GM23338 (cell line): ENCODE results near the gene HOXC4. TPM values are rescaled to one million over a fixed set of nuclear protein-coding genes. Genes with fewer than 3 reads are reported as not detected.

Source experiments
- ATAC-seq: fragments of 200-7000 bp; cut with Tn5 transposase; 3 replicates; pipeline ENCODE4 v1.9.1; 2020
- DNase-seq: peaks from one replicate; pipeline ENCODE4 v3.0.0-alpha.2; 2015; ENCODE audit warnings: low spot score
- H2AFZ ChIP-seq: fragments of 200-600 bp; sonication (generic); 2 replicates; pipeline ENCODE4 v1.8.0; 2016; ENCODE audit warnings: antibody characterized with exemption, mild to moderate bottlenecking, moderate library complexity
- H3F3A ChIP-seq: fragments of 200-600 bp; sonication (generic); replicated peaks from 2 replicates; pipeline ENCODE4 v1.8.0; 2017; ENCODE audit warnings: antibody characterized with exemption, mixed run types, low read depth
- H3K27ac ChIP-seq: fragments of 200-600 bp; sonication (generic); 2 replicates; pipeline ENCODE4 v1.6.1; 2016; ENCODE audit warnings: low read depth
- H3K27me3 ChIP-seq: fragments of 200-600 bp; sonication (generic); 2 replicates; pipeline ENCODE4 v1.8.0; 2016; ENCODE audit warnings: mild to moderate bottlenecking, mixed run types, moderate library complexity; ENCODE audit not compliant: insufficient read depth
- H3K36me3 ChIP-seq: fragments of 200-600 bp; sonication (generic); 2 replicates; pipeline ENCODE4 v1.8.0; 2016; ENCODE audit warnings: mild to moderate bottlenecking; ENCODE audit not compliant: insufficient read depth
- H3K4me1 ChIP-seq: fragments of 200-600 bp; sonication (generic); 2 replicates; pipeline ENCODE4 v1.8.0; 2016; ENCODE audit warnings: mild to moderate bottlenecking, moderate library complexity; ENCODE audit not compliant: insufficient read depth
- H3K4me2 ChIP-seq: fragments of 200-600 bp; sonication (generic); 2 replicates; pipeline ENCODE4 v1.7.1; 2017; ENCODE audit warnings: mixed run types
- H3K4me3 ChIP-seq: fragments of 200-600 bp; sonication (generic); 2 replicates; pipeline ENCODE4 v1.6.1; 2016; ENCODE audit warnings: mixed run types
- H3K79me2 ChIP-seq: fragments of 200-600 bp; sonication (generic); replicated peaks from 2 replicates; pipeline ENCODE4 v1.8.0; 2017; ENCODE audit warnings: mild to moderate bottlenecking; ENCODE audit not compliant: insufficient read depth
- H3K9me2 ChIP-seq: fragments of 200-600 bp; sonication (generic); 2 replicates; pipeline ENCODE4 v1.8.0; 2017; ENCODE audit not compliant: insufficient read depth
- H4K20me1 ChIP-seq: fragments of 200-600 bp; sonication (generic); replicated peaks from 2 replicates; pipeline ENCODE4 v1.8.0; 2017; ENCODE audit warnings: mild to moderate bottlenecking; ENCODE audit not compliant: insufficient read depth
- H3K27ac Mint-ChIP-seq: 2 replicates; pipeline ENCODE4 v1.8.0; 2020; ENCODE audit warnings: inconsistent platforms, mild to moderate bottlenecking, moderate library complexity, mixed read lengths
- H3K27me3 Mint-ChIP-seq: 3 replicates; pipeline ENCODE4 v1.8.0; 2022; ENCODE audit warnings: low read depth, mild to moderate bottlenecking, moderate library complexity, mixed read lengths, inconsistent platforms; ENCODE audit not compliant: insufficient read depth, poor library complexity
- H3K36me3 Mint-ChIP-seq: 3 replicates; pipeline ENCODE4 v1.8.0; 2021; ENCODE audit warnings: low read depth, mild to moderate bottlenecking, inconsistent platforms, moderate library complexity, mixed read lengths
- H3K4me1 Mint-ChIP-seq: 3 replicates; pipeline ENCODE4 v1.8.0; 2020; ENCODE audit warnings: mild to moderate bottlenecking, inconsistent platforms, mixed read lengths
- H3K4me3 Mint-ChIP-seq: 3 replicates; pipeline ENCODE4 v1.8.0; 2021; ENCODE audit warnings: moderate library complexity, mild to moderate bottlenecking, inconsistent platforms, mixed read lengths
- H3K9me3 Mint-ChIP-seq: 3 replicates; pipeline ENCODE4 v1.8.0; 2020; ENCODE audit warnings: moderate library complexity, mild to moderate bottlenecking, inconsistent platforms, mixed read lengths
- EZH2 ChIP-seq: fragments of 200-600 bp; sonication (generic); IDR thresholded peaks from one replicate; pipeline ENCODE4 v1.8.0; 2017; ENCODE audit warnings: antibody characterized with exemption, mild to moderate bottlenecking, low read depth; ENCODE audit not compliant: unreplicated experiment
- EZH2phosphoT487 ChIP-seq: fragments of 200-600 bp; sonication (generic); IDR thresholded peaks from one replicate; pipeline ENCODE4 v1.8.1; 2018; ENCODE audit warnings: antibody characterized with exemption; ENCODE audit not compliant: unreplicated experiment
- ZNF114 ChIP-seq: fragments of 250-450 bp; sonication (Bioruptor Pico); IDR thresholded peaks from 2 replicates; pipeline ENCODE4 v1.5.0; 2020; ENCODE audit warnings: mild to moderate bottlenecking, moderate library complexity
- ZNF462 ChIP-seq: fragments of 250-450 bp; sonication (Bioruptor Pico); IDR thresholded peaks from 2 replicates; pipeline ENCODE4 v1.5.0; 2020; ENCODE audit warnings: mild to moderate bottlenecking, moderate library complexity
- polyA plus RNA-seq: library from polyadenylated mRNA; unstranded; fragments of >200 nt; fragmentation: Nextera tagmentation; extraction: Ambion mirVana; gene quantifications from 2 replicates; pipeline ENCODE4 v1.2.1, GENCODE V29; 2016
- total RNA-seq: library from RNA; depleted of rRNA; stranded (reverse); fragments of >200 nt; shearing (Covaris generic); gene quantifications from 2 replicates; pipeline ENCODE4 v1.2.3, GENCODE V29; 2014
- TF ChIP-seq, protein P1 (sequence below), 2 experiments: fragments of 200-600 bp in 1 of 2; sonication (generic) in 1 of 2; conservative IDR thresholded peaks; 2 replicates each; pipeline versions ENCODE4 v1.5.1 to v1.6.1; 2016 to 2017; ENCODE audit warnings: antibody characterized with exemption in 2 of 2, low read depth in 2 of 2, mild to moderate bottlenecking in 2 of 2, moderate library complexity in 1 of 2

The HOXC4 gene
- total and polyA plus RNA-seq, 2 experiments from 2014 or later: not detected

- TF ChIP-seq ZNF462 (CRISPR knock-in tag): no peak
These were observed 32.1 kb upstream of the HOXC4 start (continued) for GRCh38 chr12:54021432-54022013.

- peaks cover 98% of the 10 kb centered on the region for H3K27me3 Mint-ChIP-seq
- H3K27me3 ChIP-seq: peaks cover 100% of the 10 kb centered on the region
- H3K27ac Mint-ChIP-seq: no peak overlapping the region
- H3K4me1 Mint-ChIP-seq: peaks cover 22% of the 10 kb centered on the region
- no peaks in the 10 kb centered on the region for H3K79me2 ChIP-seq
- no peak for ATAC-seq
- H3K36me3 ChIP-seq: no peaks in the 10 kb centered on the region; the same call in 1 of the 2 replicates
- no peak overlapping the region for H2AFZ ChIP-seq
- peaks cover 40% of the 10 kb centered on the region; the same call in 1 of the 2 replicates for H3F3A ChIP-seq
- TF ChIP-seq, protein P1, sequence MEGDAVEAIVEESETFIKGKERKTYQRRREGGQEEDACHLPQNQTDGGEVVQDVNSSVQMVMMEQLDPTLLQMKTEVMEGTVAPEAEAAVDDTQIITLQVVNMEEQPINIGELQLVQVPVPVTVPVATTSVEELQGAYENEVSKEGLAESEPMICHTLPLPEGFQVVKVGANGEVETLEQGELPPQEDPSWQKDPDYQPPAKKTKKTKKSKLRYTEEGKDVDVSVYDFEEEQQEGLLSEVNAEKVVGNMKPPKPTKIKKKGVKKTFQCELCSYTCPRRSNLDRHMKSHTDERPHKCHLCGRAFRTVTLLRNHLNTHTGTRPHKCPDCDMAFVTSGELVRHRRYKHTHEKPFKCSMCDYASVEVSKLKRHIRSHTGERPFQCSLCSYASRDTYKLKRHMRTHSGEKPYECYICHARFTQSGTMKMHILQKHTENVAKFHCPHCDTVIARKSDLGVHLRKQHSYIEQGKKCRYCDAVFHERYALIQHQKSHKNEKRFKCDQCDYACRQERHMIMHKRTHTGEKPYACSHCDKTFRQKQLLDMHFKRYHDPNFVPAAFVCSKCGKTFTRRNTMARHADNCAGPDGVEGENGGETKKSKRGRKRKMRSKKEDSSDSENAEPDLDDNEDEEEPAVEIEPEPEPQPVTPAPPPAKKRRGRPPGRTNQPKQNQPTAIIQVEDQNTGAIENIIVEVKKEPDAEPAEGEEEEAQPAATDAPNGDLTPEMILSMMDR (conservative IDR thresholded peaks at IDR 0.05; ENCODE audit: low read depth in 2 of 2): no peak
- TF ChIP-seq EZH2 (peak; percentile 37), EZH2phosphoT487 (no peak), ZNF114 (CRISPR knock-in tag) (no peak)
- no peak overlapping the region for H3K27ac ChIP-seq
- H3K4me3 Mint-ChIP-seq: no peak overlapping the region
- H3K9me2 ChIP-seq: no peaks in the 10 kb centered on the region
- no peak overlapping the region for H3K4me2 ChIP-seq
- peaks cover 3% of the 10 kb centered on the region; the same call in 2 of the 3 replicates for H3K9me3 Mint-ChIP-seq
- DNase-seq: no peak
- H3K4me3 ChIP-seq: 0 out of 2 replicates have a peak overlapping the region, but pooled peaks have one; percentile 26
- H3K4me1 ChIP-seq: peaks cover 42% of the 10 kb centered on the region
- H3K36me3 Mint-ChIP-seq: no peaks in the 10 kb centered on the region; the same call in 2 of the 3 replicates
- H4K20me1 ChIP-seq: peaks cover 57% of the 10 kb centered on the region
These were observed 30.4 kb upstream of the HOXC4 start for GRCh38 chr12:54022960-54023884.
